Measurements from ENCODE around the gene AJUBA. TPM values are rescaled to one million over a fixed set of nuclear protein-coding genes. Genes with fewer than 3 reads are reported as not detected.
"Not testable (repeated sequence)": the region's sequence is repeated elsewhere in the genome, so short reads cannot be mapped to it uniquely, and the experiment has no call there.

The AJUBA gene
- total RNA-seq, result 53.3 TPM

- DNase-seq (ENCODE audit: low spot score), result peak; percentile 90
Observed at GRCh38 chr14:22982477-22983245, at the start of gene AJUBA. AJUBA (minus strand) TSS chr14:22982551; CDS start chr14:22982266, 285 bp downstream.

DNA sequence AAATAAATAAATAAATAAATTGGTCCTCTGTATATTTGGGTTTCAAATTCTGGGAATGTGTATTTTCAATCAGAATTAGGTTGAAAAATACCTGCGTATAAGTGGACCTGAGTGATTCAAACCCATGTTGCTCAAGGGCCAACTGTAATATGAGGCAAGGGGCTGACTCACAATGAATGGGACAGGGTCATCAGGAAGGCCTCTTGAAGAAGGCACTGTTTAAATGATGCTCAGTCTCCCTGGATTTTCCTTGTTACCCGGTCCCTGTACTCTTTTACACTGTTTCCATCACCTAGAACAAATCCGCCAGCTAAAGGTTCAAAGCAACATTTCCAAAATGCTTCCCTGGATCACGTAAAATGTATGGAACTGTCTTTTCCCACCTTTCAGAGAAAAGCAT lies 48.6 kb upstream of the AJUBA start:
- no peak for DNase-seq (ENCODE audit: low spot score)

GRCh38 chr14:23028799-23029198 lies 46.4 kb upstream of the AJUBA start:
- DNase-seq (ENCODE audit: low spot score), result no peak

DNA sequence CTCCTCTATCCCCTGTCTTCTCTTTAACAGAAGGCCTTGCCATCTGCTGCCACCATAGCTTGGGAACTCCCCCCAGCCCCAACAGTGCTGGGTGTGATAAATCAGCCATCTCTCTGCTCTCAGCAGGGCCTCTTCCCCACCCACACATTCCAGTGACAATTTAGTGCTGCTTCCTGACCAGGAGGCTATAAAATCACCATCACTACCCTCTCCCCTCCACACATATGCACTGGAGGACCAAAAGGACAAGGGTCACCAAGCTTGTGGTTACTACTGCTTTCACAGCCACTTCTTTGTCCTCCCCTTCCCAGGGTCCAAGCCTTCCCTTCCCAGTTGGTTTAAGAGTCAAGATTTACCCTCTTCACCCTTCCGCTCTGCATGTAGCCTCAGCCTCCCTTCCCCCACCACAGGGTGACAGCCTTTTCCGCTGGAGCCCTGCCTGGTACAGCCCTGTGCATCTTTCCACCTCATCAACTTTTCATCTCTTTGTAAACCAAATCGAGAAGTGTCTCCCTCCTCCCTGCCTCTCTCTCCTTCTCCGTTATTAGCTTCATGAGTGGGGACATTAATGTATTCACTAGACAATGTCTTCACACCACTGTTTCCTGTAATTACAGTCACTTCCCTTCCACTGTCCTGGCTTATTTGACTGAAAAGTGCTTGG lies 42.9 kb upstream of the AJUBA start:
- DNase-seq (ENCODE audit: low spot score), result no peak

DNA sequence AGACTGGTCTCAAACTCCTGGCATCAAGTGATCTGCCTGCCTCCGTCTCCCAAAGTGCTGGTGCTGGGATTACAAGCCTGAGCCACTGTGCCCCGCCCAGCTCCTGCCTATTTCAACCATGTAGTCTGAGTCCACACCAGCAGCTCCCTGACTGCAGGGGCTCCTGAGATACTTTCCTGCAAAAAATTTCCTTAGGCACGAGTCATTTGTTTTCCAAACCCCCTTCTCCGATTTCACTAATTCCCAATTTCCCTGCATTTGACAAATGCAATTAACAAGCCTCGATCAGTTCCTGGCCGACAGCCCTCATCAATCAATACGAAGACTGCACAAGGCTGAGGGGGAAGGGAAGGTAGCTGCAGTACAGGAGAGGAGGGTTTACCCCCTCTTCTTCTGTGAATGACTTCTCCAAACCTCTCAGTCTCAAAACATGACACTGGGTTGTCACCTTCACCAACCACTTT lies 42.3 kb upstream of the AJUBA start:
- DNase-seq (ENCODE audit: low spot score), result no peak

GRCh38 chr14:23023795-23024152 lies 41.4 kb upstream of the AJUBA start:
- DNase-seq (ENCODE audit: low spot score), result no peak

- DNase-seq (ENCODE audit: low spot score), result no peak
Observed at GRCh38 chr14:23023022-23023794, 40.9 kb upstream of the AJUBA start.

- no peak for DNase-seq (ENCODE audit: low spot score)
Observed at GRCh38 chr14:23021889-23022442, 39.6 kb upstream of the AJUBA start.

DNA sequence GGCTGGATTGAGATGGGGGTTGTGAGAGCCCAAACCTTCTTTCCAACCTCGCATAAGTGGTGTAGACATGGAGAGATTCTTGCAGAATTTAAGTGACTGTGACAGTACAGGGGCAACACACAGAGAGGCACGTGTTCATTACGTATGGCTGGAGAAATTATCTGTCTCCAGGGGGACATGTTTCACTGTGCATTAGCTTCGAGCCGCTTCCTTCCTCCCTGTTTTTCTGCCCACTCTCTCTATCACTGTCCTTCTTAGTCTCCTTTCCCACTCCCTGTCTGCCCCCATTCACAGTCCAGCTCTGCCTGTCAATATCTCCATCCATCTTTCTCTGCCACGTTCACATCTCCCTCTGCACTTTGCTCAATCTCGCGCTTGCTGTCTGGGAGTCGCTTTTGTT lies 39.1 kb upstream of the AJUBA start:
- DNase-seq (ENCODE audit: low spot score), result no peak

- DNase-seq (ENCODE audit: low spot score), result no peak
Observed at GRCh38 chr14:23020143-23021128, 38.1 kb upstream of the AJUBA start.

- DNase-seq (ENCODE audit: low spot score), result no peak
Observed at GRCh38 chr14:23018107-23018506, 35.8 kb upstream of the AJUBA start.

DNA sequence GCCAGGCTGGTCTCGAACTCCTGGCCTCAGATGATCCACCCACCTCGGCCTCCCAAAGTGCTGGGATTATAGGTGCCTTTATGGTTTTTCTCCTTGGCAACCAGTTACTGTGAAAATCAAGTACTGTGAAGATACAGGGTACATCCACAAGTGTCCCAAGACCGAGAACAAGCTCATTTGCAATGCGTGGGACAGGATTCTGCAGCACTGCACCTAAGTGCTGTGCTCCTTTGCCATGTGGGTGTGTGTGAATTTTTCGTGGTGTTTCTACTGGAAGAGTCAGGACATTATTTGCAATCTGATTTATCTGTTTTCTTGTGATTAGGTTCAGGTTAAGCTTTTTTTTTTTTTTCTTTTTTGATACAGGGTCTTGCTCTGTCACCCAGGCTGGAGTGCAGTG lies 34.7 kb upstream of the AJUBA start:
- DNase-seq (ENCODE audit: low spot score), result no peak

GRCh38 chr14:23015618-23016017 lies 33.3 kb upstream of the AJUBA start:
- DNase-seq (ENCODE audit: low spot score), result no peak

- DNase-seq (ENCODE audit: low spot score), result not testable (repeated sequence)
Observed at GRCh38 chr14:23013749-23014054, 31.4 kb upstream of the AJUBA start.

DNA sequence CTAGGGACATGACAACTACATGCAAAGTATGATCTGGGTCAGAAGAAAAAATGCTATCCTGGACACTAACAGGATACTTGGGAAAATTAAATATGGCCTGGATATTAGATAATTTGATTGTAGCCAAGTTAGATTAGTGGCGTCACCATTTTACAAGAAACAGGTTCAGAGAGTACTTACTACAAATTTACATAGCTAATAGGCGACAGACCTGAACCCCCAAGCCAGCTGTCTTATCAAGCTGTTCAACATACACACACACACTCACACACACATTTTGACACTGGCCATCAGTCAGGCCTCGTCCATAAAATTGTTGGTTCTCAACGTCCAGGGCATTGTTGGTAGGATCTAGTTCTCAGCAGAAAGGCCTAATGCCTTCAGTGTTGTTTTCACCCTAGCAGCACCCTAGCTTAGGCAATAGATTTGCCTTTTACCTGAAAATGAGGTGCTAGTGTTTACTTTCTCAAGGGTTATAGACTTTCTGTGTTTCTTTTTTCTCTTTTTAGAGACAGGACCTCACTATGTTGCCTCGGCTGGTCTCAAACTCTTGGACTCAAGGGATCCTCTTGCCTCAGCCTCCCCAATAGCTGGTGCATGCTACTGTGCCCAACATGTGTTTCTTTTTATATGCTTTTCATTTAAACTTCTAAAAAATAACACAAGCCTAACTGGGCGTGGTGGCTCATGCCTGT lies 30.9 kb upstream of the AJUBA start:
- no peak for DNase-seq (ENCODE audit: low spot score)

- DNase-seq (ENCODE audit: low spot score), result peak; percentile 83
Observed at GRCh38 chr14:23009939-23010726, 27.8 kb upstream of the AJUBA start, which contains the start of gene C14orf93. C14orf93 (minus strand) TSS chr14:23010143; CDS start chr14:22999023, 11,120 bp downstream.

- DNase-seq (ENCODE audit: low spot score), result no peak
Observed at GRCh38 chr14:23009483-23009938, 27.2 kb upstream of the AJUBA start.

- DNase-seq (ENCODE audit: low spot score), result no peak
Observed at GRCh38 chr14:23008831-23009230, 26.5 kb upstream of the AJUBA start.

Measured in mucosa of gallbladder (tissue), 1 donor.